ENCODE measurements around the gene SARDH. TPM values are rescaled to one million over a fixed set of nuclear protein-coding genes. Genes with fewer than 3 reads are reported as not detected.

The SARDH gene
- total RNA-seq, 1 donor from 2014 or later: 1.3 TPM

- Histone ChIP-seq H3K27ac (no peak overlapping the region), H3K36me3 (no peaks in the 10 kb centered on the region), H3K4me1 (no peaks in the 10 kb centered on the region), H3K9me3 (no peaks in the 10 kb centered on the region), H3K27me3 (no peaks in the 10 kb centered on the region), H3K4me3 (no peak overlapping the region)
- no peak for TF ChIP-seq CTCF (IDR thresholded peaks at IDR 0.05)
- intact Hi-C loops (cut with DNase I): no loop called here
- no peak for DNase-seq (ENCODE audit: low spot score in 2 of 2)
These were observed 46.4 kb downstream of the SARDH start for GRCh38 chr9:133691626-133692363.

GRCh38 chr9:133691191-133691590 lies 47.0 kb downstream of the SARDH start:
- intact Hi-C loops (cut with DNase I): no loop called here
- Histone ChIP-seq H3K36me3 (no peaks in the 10 kb centered on the region), H3K4me3 (no peak overlapping the region), H3K4me1 (no peaks in the 10 kb centered on the region), H3K27ac (no peak overlapping the region), H3K27me3 (no peaks in the 10 kb centered on the region), H3K9me3 (no peaks in the 10 kb centered on the region)
- no peak for TF ChIP-seq CTCF (IDR thresholded peaks at IDR 0.05)
- DNase-seq (ENCODE audit: low spot score in 2 of 2): no peak

- Histone ChIP-seq H3K27me3 (no peaks in the 10 kb centered on the region), H3K4me3 (no peak overlapping the region), H3K9me3 (no peaks in the 10 kb centered on the region), H3K4me1 (no peaks in the 10 kb centered on the region), H3K27ac (no peak overlapping the region), H3K36me3 (no peaks in the 10 kb centered on the region)
- TF ChIP-seq CTCF (IDR thresholded peaks at IDR 0.05): no peak
- intact Hi-C loops (cut with DNase I): no loop called here
- DNase-seq (ENCODE audit: low spot score in 2 of 2): no peak
These were observed 48.0 kb downstream of the SARDH start for GRCh38 chr9:133690081-133690561.

GRCh38 chr9:133689151-133689763 lies 48.9 kb downstream of the SARDH start:
- DNase-seq (ENCODE audit: low spot score in 2 of 2): no peak
- intact Hi-C loops (cut with DNase I): no loop called here

More at GRCh38 chr9:133689151-133689763, 48.9 kb downstream of the SARDH start:
- H3K27me3 ChIP-seq: no peaks in the 10 kb centered on the region
- no peak for TF ChIP-seq CTCF (IDR thresholded peaks at IDR 0.05)
- H3K4me1 ChIP-seq: no peaks in the 10 kb centered on the region
- no peaks in the 10 kb centered on the region for H3K36me3 ChIP-seq
- no peaks in the 10 kb centered on the region for H3K9me3 ChIP-seq
- H3K27ac ChIP-seq: no peak overlapping the region
- H3K4me3 ChIP-seq: no peak overlapping the region

Measured in ascending aorta (tissue), 2 donors.